GM13976 (cell line): Measurements from ENCODE around the gene PTPRQ.

Experiments used
- DNase-seq: peaks from one replicate; pipeline ENCODE4 v3.0.0; 2012; ENCODE audit warnings: low spot score
- in situ Hi-C: fragments of 300-500 bp; cut with MboI; formaldehyde crosslinking; loops from one replicate; pipeline ENCODE4 v1.12.0; 2022; ENCODE audit warnings: low sequenced_read_pairs, mixed read lengths, inconsistent platforms; ENCODE audit not compliant: unreplicated experiment
- TF ChIP-seq, protein P1 (sequence below): IDR thresholded peaks from 2 replicates; pipeline ENCODE4 v1.5.1; 2012; ENCODE audit warnings: borderline replicate concordance, mild to moderate bottlenecking; ENCODE audit not compliant: insufficient read depth; ENCODE audit errors: extremely low read depth, missing control alignments, control extremely low read depth

PTPRQ gene, protein sequence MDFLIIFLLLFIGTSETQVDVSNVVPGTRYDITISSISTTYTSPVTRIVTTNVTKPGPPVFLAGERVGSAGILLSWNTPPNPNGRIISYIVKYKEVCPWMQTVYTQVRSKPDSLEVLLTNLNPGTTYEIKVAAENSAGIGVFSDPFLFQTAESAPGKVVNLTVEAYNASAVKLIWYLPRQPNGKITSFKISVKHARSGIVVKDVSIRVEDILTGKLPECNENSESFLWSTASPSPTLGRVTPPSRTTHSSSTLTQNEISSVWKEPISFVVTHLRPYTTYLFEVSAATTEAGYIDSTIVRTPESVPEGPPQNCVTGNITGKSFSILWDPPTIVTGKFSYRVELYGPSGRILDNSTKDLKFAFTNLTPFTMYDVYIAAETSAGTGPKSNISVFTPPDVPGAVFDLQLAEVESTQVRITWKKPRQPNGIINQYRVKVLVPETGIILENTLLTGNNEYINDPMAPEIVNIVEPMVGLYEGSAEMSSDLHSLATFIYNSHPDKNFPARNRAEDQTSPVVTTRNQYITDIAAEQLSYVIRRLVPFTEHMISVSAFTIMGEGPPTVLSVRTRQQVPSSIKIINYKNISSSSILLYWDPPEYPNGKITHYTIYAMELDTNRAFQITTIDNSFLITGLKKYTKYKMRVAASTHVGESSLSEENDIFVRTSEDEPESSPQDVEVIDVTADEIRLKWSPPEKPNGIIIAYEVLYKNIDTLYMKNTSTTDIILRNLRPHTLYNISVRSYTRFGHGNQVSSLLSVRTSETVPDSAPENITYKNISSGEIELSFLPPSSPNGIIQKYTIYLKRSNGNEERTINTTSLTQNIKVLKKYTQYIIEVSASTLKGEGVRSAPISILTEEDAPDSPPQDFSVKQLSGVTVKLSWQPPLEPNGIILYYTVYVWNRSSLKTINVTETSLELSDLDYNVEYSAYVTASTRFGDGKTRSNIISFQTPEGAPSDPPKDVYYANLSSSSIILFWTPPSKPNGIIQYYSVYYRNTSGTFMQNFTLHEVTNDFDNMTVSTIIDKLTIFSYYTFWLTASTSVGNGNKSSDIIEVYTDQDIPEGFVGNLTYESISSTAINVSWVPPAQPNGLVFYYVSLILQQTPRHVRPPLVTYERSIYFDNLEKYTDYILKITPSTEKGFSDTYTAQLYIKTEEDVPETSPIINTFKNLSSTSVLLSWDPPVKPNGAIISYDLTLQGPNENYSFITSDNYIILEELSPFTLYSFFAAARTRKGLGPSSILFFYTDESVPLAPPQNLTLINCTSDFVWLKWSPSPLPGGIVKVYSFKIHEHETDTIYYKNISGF (N-terminal part only)

GRCh38 chr12:80443974-80444666 is at the start of gene PTPRQ:
PTPRQ (plus strand) TSS chr12:80444235; CDS start chr12:80444346, 111 bp downstream.
- no peak for DNase-seq
- TF ChIP-seq, protein P1, sequence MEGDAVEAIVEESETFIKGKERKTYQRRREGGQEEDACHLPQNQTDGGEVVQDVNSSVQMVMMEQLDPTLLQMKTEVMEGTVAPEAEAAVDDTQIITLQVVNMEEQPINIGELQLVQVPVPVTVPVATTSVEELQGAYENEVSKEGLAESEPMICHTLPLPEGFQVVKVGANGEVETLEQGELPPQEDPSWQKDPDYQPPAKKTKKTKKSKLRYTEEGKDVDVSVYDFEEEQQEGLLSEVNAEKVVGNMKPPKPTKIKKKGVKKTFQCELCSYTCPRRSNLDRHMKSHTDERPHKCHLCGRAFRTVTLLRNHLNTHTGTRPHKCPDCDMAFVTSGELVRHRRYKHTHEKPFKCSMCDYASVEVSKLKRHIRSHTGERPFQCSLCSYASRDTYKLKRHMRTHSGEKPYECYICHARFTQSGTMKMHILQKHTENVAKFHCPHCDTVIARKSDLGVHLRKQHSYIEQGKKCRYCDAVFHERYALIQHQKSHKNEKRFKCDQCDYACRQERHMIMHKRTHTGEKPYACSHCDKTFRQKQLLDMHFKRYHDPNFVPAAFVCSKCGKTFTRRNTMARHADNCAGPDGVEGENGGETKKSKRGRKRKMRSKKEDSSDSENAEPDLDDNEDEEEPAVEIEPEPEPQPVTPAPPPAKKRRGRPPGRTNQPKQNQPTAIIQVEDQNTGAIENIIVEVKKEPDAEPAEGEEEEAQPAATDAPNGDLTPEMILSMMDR, result no peak
- in situ Hi-C loops, result no loop called here

- TF ChIP-seq, protein P1, result no peak
- DNase-seq, result no peak
- in situ Hi-C loops, result no loop called here
Measured at GRCh38 chr12:80400571-80400991, 43.5 kb upstream of the PTPRQ start.

DNA sequence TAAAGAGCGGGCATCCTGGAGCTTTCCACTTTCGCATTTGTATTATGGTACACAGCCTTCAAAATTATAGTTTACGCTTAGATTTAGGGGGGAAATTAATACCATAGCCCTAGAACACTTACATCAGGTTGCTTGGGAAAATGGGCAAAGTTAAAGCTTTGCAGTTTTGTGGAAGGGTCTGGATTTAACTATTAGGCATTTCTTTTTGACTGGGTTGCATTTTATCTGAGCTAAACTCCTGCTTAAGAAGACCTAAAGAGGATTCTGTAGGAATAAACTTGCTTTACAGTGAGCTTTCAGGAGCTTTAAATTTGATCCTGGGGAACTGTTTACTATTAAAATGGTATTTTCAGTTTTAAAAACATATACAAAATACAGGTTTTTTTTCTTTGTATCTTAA is 42.8 kb upstream of the PTPRQ start:
- TF ChIP-seq, protein P1, result no peak
- in situ Hi-C loops, result no loop called here
- no peak for DNase-seq

GRCh38 chr12:80404629-80405028 is 39.4 kb upstream of the PTPRQ start:
- in situ Hi-C loops, result no loop called here
- TF ChIP-seq, protein P1, result no peak
- DNase-seq, result no peak

- in situ Hi-C loops, result no loop called here
- TF ChIP-seq, protein P1, result no peak
- no peak for DNase-seq
Measured at GRCh38 chr12:80406253-80406652, 37.8 kb upstream of the PTPRQ start.
